Brain pericyte (primary cell): ENCODE measurements around the gene NME3.

ENCODE experiments used
- DNase-seq: peaks from one replicate; pipeline ENCODE4 v3.0.0-alpha.2; 2012; ENCODE audit warnings: low read depth, low spot score

Gene NME3

GRCh38 chr16:1768767-1769401 is 2.5 kb downstream of the NME3 start:
- DNase-seq = no peak

DNA sequence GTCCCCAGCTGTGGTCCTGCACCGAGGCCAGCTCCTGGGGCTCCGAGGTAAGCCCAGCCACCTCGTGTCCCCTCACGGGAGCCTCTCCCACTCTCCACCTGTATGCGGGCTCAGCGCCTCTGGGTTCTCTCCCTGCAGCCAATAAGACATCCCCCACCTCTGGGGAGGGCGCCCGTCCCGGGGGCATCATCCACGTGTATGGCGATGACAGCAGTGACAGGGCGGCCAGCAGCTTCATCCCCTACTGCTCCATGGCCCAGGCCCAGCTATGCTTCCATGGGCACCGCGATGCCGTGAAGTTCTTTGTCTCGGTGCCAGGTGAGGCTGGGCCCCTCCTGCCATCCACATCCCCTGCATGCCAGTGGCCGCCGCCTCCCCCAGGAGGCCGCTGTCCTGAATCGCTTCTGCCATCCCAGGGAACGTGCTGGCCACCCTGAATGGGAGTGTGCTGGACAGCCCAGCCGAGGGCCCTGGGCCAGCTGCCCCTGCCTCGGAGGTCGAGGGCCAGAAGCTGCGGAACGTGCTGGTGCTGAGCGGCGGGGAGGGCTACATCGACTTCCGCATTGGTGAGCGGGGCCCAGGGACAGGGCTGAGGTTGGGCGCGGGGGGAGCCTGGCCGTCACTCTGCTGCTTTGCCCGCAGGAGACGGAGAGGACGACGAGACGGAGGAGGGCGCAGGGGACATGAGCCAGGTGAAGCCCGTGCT is 3.1 kb downstream of the NME3 start:
- DNase-seq = no peak

DNA sequence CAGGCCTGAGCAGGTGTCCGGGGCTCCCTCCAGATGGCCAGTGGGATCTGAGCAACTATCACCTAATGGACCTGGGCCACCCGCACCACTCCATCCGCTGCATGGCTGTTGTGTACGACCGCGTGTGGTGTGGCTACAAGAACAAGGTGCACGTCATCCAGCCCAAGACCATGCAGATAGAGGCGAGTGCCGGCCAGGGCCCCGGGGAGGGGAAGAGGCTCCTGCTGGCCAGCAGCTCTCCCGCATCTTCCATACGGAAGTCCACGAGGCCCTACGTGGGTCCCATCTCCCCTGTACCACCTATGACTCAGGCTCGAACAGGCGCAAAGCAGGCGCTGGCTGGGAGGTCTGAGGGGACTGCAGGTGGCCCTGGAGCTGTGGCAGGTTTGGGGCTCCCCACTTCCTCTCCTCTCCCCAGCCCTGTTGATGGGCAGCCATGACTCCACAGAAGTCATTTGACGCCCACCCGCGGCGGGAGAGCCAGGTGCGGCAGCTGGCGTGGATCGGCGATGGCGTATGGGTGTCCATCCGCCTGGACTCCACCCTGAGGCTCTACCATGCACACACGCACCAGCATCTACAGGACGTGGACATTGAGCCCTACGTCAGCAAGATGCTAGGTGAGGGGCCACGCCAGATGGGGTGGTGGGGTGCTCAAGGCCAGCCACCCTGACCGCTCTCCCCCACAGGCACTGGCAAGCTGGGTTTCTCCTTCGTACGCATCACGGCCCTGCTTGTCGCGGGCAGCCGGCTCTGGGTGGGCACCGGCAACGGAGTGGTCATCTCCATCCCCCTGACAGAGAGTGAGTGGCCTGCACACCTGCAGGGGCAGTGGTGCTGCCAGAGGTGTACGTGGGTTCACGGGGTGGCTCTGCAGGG is 4.0 kb downstream of the NME3 start:
- no peak for DNase-seq

DNA sequence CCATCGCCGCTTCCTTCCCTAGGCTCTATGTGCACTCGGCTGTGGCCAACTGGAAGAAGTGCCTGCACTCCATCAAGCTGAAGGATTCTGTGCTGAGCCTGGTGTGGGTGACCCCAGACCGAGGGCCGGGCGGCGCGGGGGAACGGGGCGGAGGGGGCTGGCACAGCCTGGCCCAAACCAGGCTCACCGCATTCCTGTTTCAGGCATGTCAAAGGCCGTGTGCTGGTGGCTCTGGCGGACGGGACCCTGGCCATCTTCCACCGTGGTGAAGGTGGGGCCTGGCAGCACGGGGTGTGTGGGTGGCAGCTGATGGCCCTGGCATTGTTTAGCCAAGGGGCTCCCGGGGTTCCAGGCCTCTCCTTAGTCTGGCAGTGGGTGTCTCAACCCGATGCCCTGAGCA is 4.6 kb downstream of the NME3 start:
- no peak for DNase-seq

- no peak for DNase-seq
Measured at GRCh38 chr16:1766231-1766630, 5.1 kb downstream of the NME3 start.

- DNase-seq = no peak
Measured at GRCh38 chr16:1765826-1766225, 5.5 kb downstream of the NME3 start.

DNA sequence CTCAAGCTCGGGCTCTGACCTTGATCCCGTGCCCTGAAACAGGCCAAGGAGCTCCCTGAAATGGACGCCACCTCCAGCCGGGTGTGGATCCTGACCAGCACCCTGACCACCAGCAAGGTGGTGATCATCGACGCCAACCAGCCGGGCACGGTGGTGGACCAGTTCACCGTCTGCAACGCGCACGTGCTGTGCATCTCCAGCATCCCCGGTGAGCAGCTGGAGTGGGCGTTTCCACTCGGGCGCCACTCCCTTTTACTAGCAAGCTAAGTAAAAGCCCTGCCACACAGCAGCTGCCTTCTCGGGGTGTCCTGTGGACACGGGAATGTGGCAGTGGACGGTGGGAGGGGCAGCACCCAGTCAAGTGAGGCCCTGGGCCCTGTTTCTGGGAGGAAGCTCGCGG is 6.4 kb downstream of the NME3 start:
- no peak for DNase-seq

- DNase-seq = no peak
Measured at GRCh38 chr16:1763521-1764511, 7.5 kb downstream of the NME3 start.

GRCh38 chr16:1762879-1763520 is 8.3 kb downstream of the NME3 start:
- no peak for DNase-seq

DNA sequence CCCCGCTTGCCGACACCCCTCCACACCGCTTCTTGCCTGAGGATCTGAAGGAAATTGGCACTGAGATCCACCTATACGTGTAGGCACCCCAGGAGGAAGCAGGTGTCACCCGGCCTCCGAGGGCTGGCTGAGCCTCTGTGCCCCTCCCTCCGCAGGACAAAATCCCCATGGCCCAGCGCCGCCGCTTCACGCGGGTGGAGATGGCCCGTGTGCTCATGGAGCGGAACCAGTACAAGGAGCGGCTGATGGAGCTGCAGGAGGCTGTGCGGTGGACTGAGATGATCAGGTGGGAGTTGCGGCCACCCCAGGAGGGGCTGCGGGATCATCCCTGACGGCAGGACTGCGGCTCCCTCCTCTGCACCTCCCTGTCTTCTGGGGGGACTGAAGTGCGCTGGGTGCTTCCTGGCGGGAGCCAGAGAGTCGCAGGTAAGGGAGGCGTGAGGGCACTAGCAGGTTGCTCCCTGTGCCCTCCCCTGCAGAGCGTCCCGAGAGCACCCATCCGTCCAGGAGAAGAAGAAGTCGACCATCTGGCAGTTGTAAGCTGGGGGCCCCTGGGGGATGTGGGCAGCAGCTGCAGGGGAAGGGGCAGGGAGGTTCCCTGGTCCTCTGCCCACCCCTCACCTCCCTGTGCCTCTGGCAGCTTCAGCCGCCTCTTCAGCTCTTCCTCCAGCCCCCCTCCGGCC is 9.0 kb downstream of the NME3 start:
- DNase-seq = no peak

- DNase-seq = no peak
Measured at GRCh38 chr16:1761751-1762150, 9.6 kb downstream of the NME3 start.

- DNase-seq = no peak
Measured at GRCh38 chr16:1760911-1761310, 10.4 kb downstream of the NME3 start.

- no peak for DNase-seq
Measured at GRCh38 chr16:1759511-1759910, 11.8 kb downstream of the NME3 start.

DNA sequence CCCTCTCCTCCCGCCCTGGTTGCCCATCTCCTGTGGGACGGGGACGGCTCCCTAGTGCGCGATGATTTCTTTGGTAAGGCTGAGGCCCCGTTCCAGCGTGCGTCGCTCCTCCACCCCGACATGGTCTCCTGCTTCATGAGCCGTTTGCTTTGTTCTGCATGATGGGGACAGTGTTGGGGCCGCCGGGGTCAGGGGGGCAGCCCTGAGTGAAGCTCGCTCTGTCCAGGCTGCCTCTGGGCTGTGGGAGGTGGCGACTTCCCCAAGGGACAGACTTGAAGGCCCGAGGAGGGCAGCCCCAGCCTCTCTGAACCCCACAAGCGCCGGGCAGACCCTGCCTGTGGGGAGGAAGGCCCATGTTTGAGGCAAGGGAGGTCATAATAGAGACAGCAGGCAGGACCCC is 12.4 kb downstream of the NME3 start:
- DNase-seq = no peak

GRCh38 chr16:1757714-1758461 is 13.5 kb downstream of the NME3 start:
- DNase-seq = no peak

GRCh38 chr16:1754204-1754603 is 17.1 kb downstream of the NME3 start:
- DNase-seq = no peak

DNA sequence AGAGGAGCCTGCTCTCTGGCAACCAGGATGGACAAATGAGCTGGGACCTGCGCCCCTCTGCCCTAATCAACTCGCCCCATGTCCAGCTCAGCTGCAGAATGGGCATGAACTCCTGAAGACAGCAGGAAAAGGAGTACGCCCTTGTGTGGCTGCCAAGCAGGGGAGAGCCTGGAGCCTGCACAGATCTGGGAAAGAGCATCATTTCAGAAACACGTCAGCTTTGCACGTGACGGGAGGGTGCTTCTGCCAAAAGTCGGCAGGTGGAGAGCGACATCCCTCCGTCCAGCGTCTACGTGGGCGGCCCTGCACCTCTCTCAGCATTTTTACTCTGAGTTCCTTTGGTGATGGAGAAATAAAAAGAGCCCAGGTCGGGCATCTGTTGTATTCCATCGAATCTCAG is 18.5 kb downstream of the NME3 start:
- no peak for DNase-seq

- DNase-seq = no peak
Measured at GRCh38 chr16:1751946-1752345, 19.4 kb downstream of the NME3 start.
